Lower leg skin (tissue), 3 donors: ENCODE measurements around the gene GUCA1A.

Experiments used
- POLR2A ChIP-seq, 2 donors: fragments of 450-650 bp; IDR thresholded peaks; one replicate each; pipeline ENCODE4 v1.6.1; 2016 to 2017; ENCODE audit warnings: antibody characterized with exemption in 2 of 2, mild to moderate bottlenecking in 1 of 2, moderate library complexity in 1 of 2
- TF ChIP-seq, protein P1 (sequence below), 3 donors: fragments of 450-650 bp; IDR thresholded peaks; one replicate each; pipeline ENCODE4 v1.5.1; 2016; ENCODE audit warnings: antibody characterized with exemption in 3 of 3, mild to moderate bottlenecking in 3 of 3, moderate library complexity in 2 of 3

GRCh38 chr6:42125663-42126062, 47.5 kb upstream of the GUCA1A start:
- TF ChIP-seq, protein P1, sequence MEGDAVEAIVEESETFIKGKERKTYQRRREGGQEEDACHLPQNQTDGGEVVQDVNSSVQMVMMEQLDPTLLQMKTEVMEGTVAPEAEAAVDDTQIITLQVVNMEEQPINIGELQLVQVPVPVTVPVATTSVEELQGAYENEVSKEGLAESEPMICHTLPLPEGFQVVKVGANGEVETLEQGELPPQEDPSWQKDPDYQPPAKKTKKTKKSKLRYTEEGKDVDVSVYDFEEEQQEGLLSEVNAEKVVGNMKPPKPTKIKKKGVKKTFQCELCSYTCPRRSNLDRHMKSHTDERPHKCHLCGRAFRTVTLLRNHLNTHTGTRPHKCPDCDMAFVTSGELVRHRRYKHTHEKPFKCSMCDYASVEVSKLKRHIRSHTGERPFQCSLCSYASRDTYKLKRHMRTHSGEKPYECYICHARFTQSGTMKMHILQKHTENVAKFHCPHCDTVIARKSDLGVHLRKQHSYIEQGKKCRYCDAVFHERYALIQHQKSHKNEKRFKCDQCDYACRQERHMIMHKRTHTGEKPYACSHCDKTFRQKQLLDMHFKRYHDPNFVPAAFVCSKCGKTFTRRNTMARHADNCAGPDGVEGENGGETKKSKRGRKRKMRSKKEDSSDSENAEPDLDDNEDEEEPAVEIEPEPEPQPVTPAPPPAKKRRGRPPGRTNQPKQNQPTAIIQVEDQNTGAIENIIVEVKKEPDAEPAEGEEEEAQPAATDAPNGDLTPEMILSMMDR (IDR thresholded peaks at IDR 0.05): no peak
- no peak for TF ChIP-seq POLR2A (IDR thresholded peaks at IDR 0.05)
